Mucosa of rectum (tissue), 2 donors: Measurements from ENCODE around the gene C2.

Experiments used
- H3K27ac ChIP-seq, 2 donors: one replicate each; pipeline ENCODE4 v1.7.0; 2013; ENCODE audit warnings: inconsistent platforms in 2 of 2, low read depth in 2 of 2, low read length in 2 of 2
- H3K27me3 ChIP-seq, 2 donors: one replicate each; pipeline ENCODE4 v1.7.0; 2013; ENCODE audit warnings: low read length in 2 of 2; ENCODE audit not compliant: control insufficient read depth in 2 of 2, insufficient read depth in 2 of 2
- H3K36me3 ChIP-seq, 2 donors: one replicate each; pipeline ENCODE4 v1.7.0; 2013; ENCODE audit warnings: low read length in 2 of 2; ENCODE audit not compliant: control insufficient read depth in 2 of 2, insufficient read depth in 2 of 2
- H3K4me1 ChIP-seq, 2 donors: one replicate each; pipeline ENCODE4 v1.7.0; 2013; ENCODE audit warnings: low read length in 2 of 2, mild to moderate bottlenecking in 1 of 2; ENCODE audit not compliant: control insufficient read depth in 2 of 2, insufficient read depth in 2 of 2
- H3K4me3 ChIP-seq, 2 donors: one replicate each; pipeline ENCODE4 v1.7.0; 2013; ENCODE audit warnings: low read length in 2 of 2
- H3K9ac ChIP-seq, 2 donors: one replicate each; pipeline ENCODE4 v1.7.0; 2013; ENCODE audit warnings: low read length in 2 of 2, low read depth in 1 of 2, mild to moderate bottlenecking in 1 of 2
- H3K9me3 ChIP-seq, 2 donors: one replicate each; pipeline ENCODE4 v1.7.0; 2013; ENCODE audit warnings: low read length in 2 of 2; ENCODE audit not compliant: control insufficient read depth in 2 of 2
- donor health status: healthy.
- donor health status: Normal muscosa, but diverticular disease.

C2 gene

GRCh38 chr6:31952890-31953289 lies 25.4 kb downstream of the C2 start:
- no peaks in the 10 kb centered on the region for H3K9me3 ChIP-seq
- H3K36me3 ChIP-seq, result peaks cover 52 to 53% of the 10 kb centered on the region in 2 donors
- H3K4me3 ChIP-seq, result no peak overlapping the region
- H3K27ac ChIP-seq, result no peak overlapping the region
- H3K27me3 ChIP-seq, result no peaks in the 10 kb centered on the region
- H3K4me1 ChIP-seq, result peaks cover 2 to 3% of the 10 kb centered on the region in 2 donors
- H3K9ac ChIP-seq, result no peak overlapping the region

DNA sequence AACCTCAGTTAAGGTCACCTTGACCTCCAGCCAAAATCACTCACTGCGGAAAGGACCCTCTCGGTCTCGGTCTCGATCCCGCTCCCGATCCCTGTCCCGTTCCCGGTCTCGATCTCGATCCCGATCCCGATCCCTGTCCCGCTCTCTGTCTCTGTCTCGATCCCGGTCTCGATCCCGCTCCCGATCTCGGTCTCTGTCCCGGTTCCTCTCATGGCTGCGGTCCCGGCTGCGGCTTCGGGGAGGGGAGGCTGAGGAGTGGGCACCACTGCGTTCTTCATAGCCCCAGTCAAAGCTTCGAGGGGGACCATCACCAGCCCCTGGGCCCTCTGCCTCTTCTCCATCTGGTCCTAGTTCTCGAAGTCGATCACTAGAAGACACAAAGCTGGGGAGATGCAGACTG lies 27.0 kb downstream of the C2 start:
- peaks cover 52 to 53% of the 10 kb centered on the region in 2 donors for H3K36me3 ChIP-seq
- H3K27me3 ChIP-seq, result no peaks in the 10 kb centered on the region
- H3K4me1 ChIP-seq, result peaks cover 13% of the 10 kb centered on the region in 2 donors
- no peak overlapping the region for H3K9ac ChIP-seq
- H3K4me3 ChIP-seq, result no peak overlapping the region
- H3K27ac ChIP-seq, result no peak overlapping the region
- H3K9me3 ChIP-seq, result no peaks in the 10 kb centered on the region

GRCh38 chr6:31956796-31957195 lies 29.3 kb downstream of the C2 start:
- Histone ChIP-seq H3K9ac (no peak overlapping the region), H3K4me1 (peaks cover 14 to 17% of the 10 kb centered on the region in 2 donors), H3K36me3 (peaks cover 50 to 56% of the 10 kb centered on the region in 2 donors), H3K9me3 (no peaks in the 10 kb centered on the region), H3K27ac (no peak overlapping the region), H3K4me3 (no peak overlapping the region), H3K27me3 (no peaks in the 10 kb centered on the region)

DNA sequence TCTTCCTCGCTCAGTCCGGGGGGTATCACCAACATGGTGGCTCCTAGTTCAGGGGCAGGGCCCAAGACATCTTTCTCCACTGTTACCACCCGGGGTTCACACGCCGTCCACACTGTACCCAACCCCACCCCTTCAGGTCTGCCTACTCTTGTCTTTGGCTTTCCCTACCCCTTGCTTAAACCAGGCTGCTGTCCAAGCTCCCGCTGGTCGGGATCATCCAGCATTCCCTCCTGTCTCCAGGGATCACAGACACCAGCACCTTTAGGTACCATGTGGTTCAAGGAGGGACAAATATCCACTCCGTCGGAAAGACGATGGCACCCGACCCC lies 30.9 kb downstream of the C2 start:
- no peaks in the 10 kb centered on the region for H3K9me3 ChIP-seq
- H3K4me1 ChIP-seq, result peaks cover 14 to 17% of the 10 kb centered on the region in 2 donors
- H3K9ac ChIP-seq, result peak overlapping the region; percentile 94 to 98
- peak overlapping the region; percentile 90 to 99 for H3K4me3 ChIP-seq
- H3K36me3 ChIP-seq, result peaks cover 51 to 56% of the 10 kb centered on the region in 2 donors
- H3K27ac ChIP-seq, result peak overlapping the region; percentile 77 to 87
- no peaks in the 10 kb centered on the region for H3K27me3 ChIP-seq

- Histone ChIP-seq H3K36me3 (peaks cover 51 to 56% of the 10 kb centered on the region in 2 donors), H3K27ac (peak within 1 kb of the TSS; percentile 80 to 87), H3K9ac (peak within 1 kb of the TSS; percentile 94 to 98), H3K9me3 (no peaks in the 10 kb centered on the region), H3K4me1 (peaks cover 14 to 17% of the 10 kb centered on the region in 2 donors), H3K27me3 (no peaks in the 10 kb centered on the region), H3K4me3 (peak within 1 kb of the TSS; percentile 90 to 99)
These were observed 31.5 kb downstream of the C2 start, which contains the start of the genes NELFE and SKIC2 for GRCh38 chr6:31958741-31959739. Gene NELFE, minus strand, starts transcription at chr6:31958971. Its CDS starts 525 bp downstream, at chr6:31958446. Gene SKIC2, plus strand, starts transcription at chr6:31959175. Its CDS starts 18 bp downstream, at chr6:31959193.

- Histone ChIP-seq H3K36me3 (peaks cover 48 to 55% of the 10 kb centered on the region in 2 donors), H3K9ac (no peak overlapping the region), H3K4me3 (no peak overlapping the region), H3K9me3 (no peaks in the 10 kb centered on the region), H3K27ac (no peak overlapping the region), H3K4me1 (peaks cover 14 to 17% of the 10 kb centered on the region in 2 donors), H3K27me3 (no peaks in the 10 kb centered on the region)
These were observed 34.1 kb downstream of the C2 start for GRCh38 chr6:31961616-31962015.

- no peak overlapping the region for H3K27ac ChIP-seq
- H3K9me3 ChIP-seq, result no peaks in the 10 kb centered on the region
- H3K4me3 ChIP-seq, result no peak overlapping the region
- no peaks in the 10 kb centered on the region for H3K27me3 ChIP-seq
- peaks cover 62 to 73% of the 10 kb centered on the region in 2 donors for H3K36me3 ChIP-seq
- H3K4me1 ChIP-seq, result peaks cover 5 to 8% of the 10 kb centered on the region in 2 donors
- no peak overlapping the region for H3K9ac ChIP-seq
These were observed 36.4 kb downstream of the C2 start for GRCh38 chr6:31963921-31964320.

DNA sequence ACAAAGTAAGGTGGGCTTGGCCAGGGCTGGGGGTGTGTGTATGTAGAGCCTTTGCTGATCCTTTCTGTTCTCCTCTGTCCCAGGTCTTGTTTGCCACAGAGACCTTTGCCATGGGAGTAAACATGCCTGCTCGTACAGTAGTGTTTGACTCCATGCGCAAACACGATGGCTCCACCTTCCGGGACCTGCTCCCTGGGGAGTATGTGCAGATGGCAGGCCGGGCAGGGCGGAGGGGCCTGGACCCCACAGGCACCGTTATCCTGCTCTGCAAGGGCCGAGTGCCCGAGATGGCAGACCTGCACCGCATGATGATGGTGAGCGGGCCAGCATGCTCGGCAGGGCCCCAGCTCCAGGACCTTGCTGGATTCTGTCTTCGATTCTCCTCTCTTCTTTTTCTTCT lies 38.2 kb downstream of the C2 start:
- Histone ChIP-seq H3K9ac (no peak overlapping the region), H3K4me3 (no peak overlapping the region), H3K9me3 (no peaks in the 10 kb centered on the region), H3K27ac (no peak overlapping the region), H3K27me3 (no peaks in the 10 kb centered on the region), H3K36me3 (peaks cover 76 to 87% of the 10 kb centered on the region in 2 donors), H3K4me1 (peaks cover 0 to 4% of the 10 kb centered on the region in 2 donors)

DNA sequence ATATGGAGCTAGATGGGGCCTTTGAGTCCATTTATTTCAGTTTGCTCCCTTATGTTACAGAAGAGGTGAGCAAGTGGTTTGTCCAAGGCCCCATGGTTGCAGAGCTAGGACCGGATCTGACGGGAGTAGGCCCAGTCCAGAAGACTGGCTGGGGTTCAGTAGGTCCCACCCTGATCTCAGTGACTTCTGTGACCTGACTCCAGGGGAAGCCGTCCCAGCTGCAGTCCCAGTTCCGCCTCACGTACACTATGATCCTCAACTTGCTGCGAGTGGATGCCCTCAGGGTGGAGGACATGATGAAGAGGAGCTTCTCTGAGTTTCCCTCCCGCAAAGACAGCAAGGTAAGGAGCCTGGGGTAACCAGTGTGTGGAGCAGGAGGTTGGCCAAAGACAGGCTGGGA lies 39.0 kb downstream of the C2 start:
- Histone ChIP-seq H3K4me3 (no peak overlapping the region), H3K27ac (no peak overlapping the region), H3K27me3 (no peaks in the 10 kb centered on the region), H3K36me3 (peaks cover 70 to 78% of the 10 kb centered on the region in 2 donors), H3K9me3 (no peaks in the 10 kb centered on the region), H3K4me1 (peaks cover 6 to 12% of the 10 kb centered on the region in 2 donors), H3K9ac (no peak overlapping the region)
